GM12891 (cell line): ENCODE data around the gene KIAA0825.
"Not testable (repeated sequence)": the region's sequence is repeated elsewhere in the genome, so short reads cannot be mapped to it uniquely, and the experiment has no call there.

Source experiments
- DNase-seq: peaks from one replicate; pipeline ENCODE4 v3.0.0; 2011; ENCODE audit warnings: low spot score; ENCODE audit not compliant: insufficient read length
- FAIRE-seq: peaks from 2 replicates; lab custom pipeline; 2011; peaks lifted over from hg19 to GRCh38; lab: Jason Lieb, UNC
- PAX5 ChIP-seq: IDR thresholded peaks from 2 replicates; pipeline ENCODE4 v1.6.1; 2011; ENCODE audit warnings: low read length, moderate library complexity, mild to moderate bottlenecking; ENCODE audit not compliant: insufficient read depth, severe bottlenecking
- POLR2A ChIP-seq: IDR thresholded peaks from 2 replicates; pipeline ENCODE4 v1.6.1; 2011; ENCODE audit warnings: low read depth, low read length, control low read depth
- POLR2AphosphoS5 ChIP-seq: IDR thresholded peaks from 2 replicates; pipeline ENCODE4 v1.6.1; 2011; ENCODE audit warnings: low read depth, low read length, control low read depth
- POU2F2 ChIP-seq: IDR thresholded peaks from 2 replicates; pipeline ENCODE4 v1.6.1; 2011; ENCODE audit warnings: low read depth, mild to moderate bottlenecking, control low read depth, low read length, moderate library complexity
- SPI1 ChIP-seq: IDR thresholded peaks from 2 replicates; pipeline ENCODE4 v1.6.1; 2011; ENCODE audit warnings: low read depth, low read length, control low read depth
- TAF1 ChIP-seq: IDR thresholded peaks from 2 replicates; pipeline ENCODE4 v1.6.1; 2011; ENCODE audit warnings: low read depth, low read length, control low read depth

The KIAA0825 gene

DNA sequence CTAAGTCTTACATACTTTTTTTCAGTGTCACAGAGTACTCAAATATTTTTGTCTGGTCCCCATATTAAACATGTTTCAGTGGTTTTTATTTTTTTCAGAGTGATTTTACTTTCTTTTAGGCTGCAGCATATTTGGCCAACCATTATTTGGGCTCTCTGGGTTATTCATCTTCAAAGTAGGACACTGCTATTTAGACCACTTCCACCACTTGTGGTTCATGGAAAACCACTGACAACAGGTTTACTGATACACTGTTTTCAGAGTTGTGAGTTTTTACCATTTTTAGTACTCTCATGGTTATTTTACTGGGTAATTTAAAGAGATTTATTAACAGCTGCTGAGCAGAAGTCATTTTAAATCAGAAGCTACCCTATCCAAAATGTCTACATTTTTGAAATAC is 437.6 kb downstream of the KIAA0825 start:
- DNase-seq: no peak
- no peak for FAIRE-seq
- TF ChIP-seq POU2F2 (no peak), PAX5 (no peak), POLR2AphosphoS5 (no peak), POLR2A (no peak), TAF1 (no peak), SPI1 (no peak)

- FAIRE-seq (no peak), DNase-seq (no peak)
- TF ChIP-seq POLR2A (no peak), POLR2AphosphoS5 (no peak), SPI1 (no peak), POU2F2 (no peak), PAX5 (no peak), TAF1 (no peak)
Observed at GRCh38 chr5:94175912-94176311, 442.5 kb downstream of the KIAA0825 start.

GRCh38 chr5:94174748-94175411 is 443.5 kb downstream of the KIAA0825 start:
- FAIRE-seq (no peak), DNase-seq (no peak)
- TF ChIP-seq SPI1: no peak
- TF ChIP-seq PAX5: no peak
- TF ChIP-seq POU2F2: no peak
- no peak for TF ChIP-seq TAF1
- no peak for TF ChIP-seq POLR2A
- TF ChIP-seq POLR2AphosphoS5: no peak

GRCh38 chr5:94173100-94173499 is 445.3 kb downstream of the KIAA0825 start:
- TF ChIP-seq POLR2A: no peak
- TF ChIP-seq POLR2AphosphoS5: no peak
- TF ChIP-seq SPI1: no peak
- no peak for TF ChIP-seq POU2F2
- no peak for TF ChIP-seq PAX5
- TF ChIP-seq TAF1: no peak
- FAIRE-seq (no peak), DNase-seq (no peak)

DNA sequence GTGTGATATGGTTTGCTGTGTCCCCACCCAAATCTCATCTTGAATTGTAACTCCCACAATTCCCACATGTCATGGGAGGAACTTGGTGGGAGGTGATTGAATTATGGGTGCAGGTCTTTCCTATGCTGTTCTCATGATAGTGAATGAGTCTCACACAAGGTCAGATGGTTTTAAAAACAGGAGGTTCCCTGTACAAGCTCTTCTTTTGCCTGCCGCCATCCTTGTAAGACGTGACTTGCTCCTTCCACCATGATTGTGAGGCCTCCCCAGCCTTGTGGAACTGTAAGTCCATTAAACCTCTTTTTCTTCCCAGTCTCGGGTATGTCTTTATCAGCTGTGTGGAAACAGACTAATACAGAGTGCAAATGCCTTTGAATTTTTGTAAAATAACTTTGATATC is 447.3 kb downstream of the KIAA0825 start:
- not testable (repeated sequence) for DNase-seq

GRCh38 chr5:94170158-94170557 is 448.2 kb downstream of the KIAA0825 start:
- FAIRE-seq, DNase-seq: not testable (repeated sequence)

More for the DNA sequence above, 447.3 kb downstream of the KIAA0825 start:
- FAIRE-seq: not testable (repeated sequence)

DNA sequence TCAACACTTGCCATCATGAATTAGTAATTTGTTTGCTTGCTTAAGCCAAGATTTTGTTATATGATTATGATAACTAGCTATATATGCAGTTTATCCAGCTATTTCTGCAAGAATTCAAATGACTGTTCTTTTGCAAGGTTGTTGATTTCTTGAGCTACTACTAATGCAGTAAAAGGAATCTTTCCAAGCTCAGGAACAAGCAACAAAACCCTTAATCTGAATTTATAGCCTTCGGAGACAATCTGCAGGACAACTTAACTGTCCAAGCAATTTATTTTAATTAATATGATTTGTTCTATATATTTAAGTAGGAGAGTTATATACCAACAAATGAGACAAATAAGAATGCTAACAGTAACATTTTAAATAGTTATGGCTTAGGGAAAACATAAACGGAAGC is 450.3 kb downstream of the KIAA0825 start:
- DNase-seq (no peak), FAIRE-seq (no peak)
- no peak for TF ChIP-seq TAF1
- no peak for TF ChIP-seq POLR2AphosphoS5
- no peak for TF ChIP-seq PAX5
- TF ChIP-seq POU2F2: no peak
- no peak for TF ChIP-seq POLR2A
- no peak for TF ChIP-seq SPI1

GRCh38 chr5:94161801-94162200 is 456.6 kb downstream of the KIAA0825 start:
- TF ChIP-seq SPI1 (no peak), POLR2A (no peak), POU2F2 (no peak), TAF1 (no peak), PAX5 (no peak), POLR2AphosphoS5 (no peak)
- FAIRE-seq (no peak), DNase-seq (no peak)

- no peak for DNase-seq
- no peak for TF ChIP-seq TAF1
- TF ChIP-seq PAX5: no peak
- no peak for FAIRE-seq
Observed at GRCh38 chr5:94159144-94159543, 459.3 kb downstream of the KIAA0825 start.

DNA sequence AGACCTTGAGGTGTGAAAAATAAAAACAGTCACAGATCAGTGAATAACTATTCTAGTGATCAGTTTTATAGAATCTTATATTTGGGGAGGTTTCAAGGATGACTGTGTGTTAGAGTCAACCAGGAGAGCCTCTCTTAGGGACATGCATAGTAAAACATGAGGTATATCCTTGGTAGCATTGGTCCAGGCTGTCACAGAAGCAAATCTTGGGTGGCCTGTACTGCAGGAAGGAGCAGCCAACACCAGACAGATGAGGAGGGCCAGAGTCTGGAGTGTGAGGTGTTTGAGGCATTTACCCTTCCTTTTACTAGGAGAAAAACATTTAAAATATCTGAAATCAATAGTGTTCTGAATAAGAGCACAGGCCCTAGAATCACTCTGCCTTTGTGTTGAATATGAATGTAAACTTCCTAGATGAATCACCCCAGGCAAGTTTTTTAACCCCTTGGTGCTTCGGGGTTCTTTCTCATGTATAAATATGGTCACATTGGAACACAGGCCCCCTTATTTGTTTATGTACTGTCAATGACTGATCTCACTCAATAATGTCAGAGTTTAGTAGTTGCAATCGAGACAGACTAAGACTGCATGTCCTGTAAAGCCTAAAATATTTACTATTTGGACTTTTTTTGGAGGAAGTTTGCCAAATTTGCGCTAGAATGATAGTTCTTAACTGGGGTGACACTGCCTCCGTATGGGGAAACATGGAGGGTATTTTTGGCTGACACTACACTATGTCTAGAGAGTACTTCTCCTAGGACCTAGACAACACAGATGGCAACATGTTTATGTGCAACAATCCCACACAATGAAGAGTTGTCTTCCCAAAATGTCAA is 460.5 kb downstream of the KIAA0825 start:
- FAIRE-seq: no peak
- DNase-seq: no peak
- TF ChIP-seq POLR2A (no peak), POU2F2 (no peak), POLR2AphosphoS5 (no peak), SPI1 (no peak), TAF1 (no peak), PAX5 (no peak)
